ENCODE measurements around the gene PHF13. TPM values are rescaled to one million over a fixed set of nuclear protein-coding genes. Genes with fewer than 3 reads are reported as not detected.

Gene PHF13
- total RNA-seq, 1 donor from 2014 or later, result 13.8 TPM

DNA sequence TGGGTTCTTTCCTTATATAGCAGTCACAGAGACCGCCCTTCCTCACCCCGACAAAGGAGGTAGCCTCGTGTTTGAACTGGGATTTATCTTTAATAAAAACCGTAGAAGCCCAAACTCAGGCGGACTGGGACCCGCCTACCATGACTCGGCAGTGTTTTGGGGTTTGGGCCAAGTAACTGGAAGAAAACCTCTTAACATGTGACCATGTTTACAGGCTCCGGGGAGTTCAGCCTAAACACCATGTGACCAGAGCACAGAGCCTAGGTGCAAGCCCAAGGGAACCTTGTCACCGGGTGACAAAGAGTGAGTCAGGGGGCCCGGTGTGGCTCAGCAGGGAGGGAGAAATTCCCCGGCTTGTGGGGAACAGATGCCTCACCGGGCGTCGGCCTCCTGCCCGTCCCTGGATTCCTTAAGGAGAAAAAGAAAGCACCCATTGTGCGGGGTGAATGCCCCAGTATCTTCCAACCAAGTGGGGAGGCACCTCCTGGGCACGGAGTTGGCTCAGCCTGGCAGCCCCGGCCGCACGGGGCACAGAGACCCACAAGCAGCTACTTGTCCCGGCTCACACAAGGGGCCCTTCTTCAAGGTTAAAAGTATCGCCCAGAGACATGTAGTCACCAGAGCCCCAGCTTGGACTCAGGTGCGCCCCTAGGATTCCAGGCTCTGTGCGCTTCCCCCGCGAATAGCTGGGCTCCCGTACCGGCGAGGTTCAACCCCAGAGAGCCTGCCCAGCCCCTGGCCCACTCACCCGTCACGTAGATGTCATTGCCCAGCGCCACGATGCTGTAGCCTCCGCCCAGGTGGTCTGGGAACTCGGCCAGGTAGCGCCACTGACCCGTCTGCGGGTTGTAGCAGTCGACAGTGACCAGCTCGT is 12.2 kb upstream of the PHF13 start:
- intact Hi-C loops (cut with micrococcal nuclease), result loop anchor here (1.0 to 10.0 kb wide), 8 partner anchors 22 to 1364 kb away; partner anchors contain the start of genes DNAJC11, ICMT, NOL9 and NPHP4

DNA sequence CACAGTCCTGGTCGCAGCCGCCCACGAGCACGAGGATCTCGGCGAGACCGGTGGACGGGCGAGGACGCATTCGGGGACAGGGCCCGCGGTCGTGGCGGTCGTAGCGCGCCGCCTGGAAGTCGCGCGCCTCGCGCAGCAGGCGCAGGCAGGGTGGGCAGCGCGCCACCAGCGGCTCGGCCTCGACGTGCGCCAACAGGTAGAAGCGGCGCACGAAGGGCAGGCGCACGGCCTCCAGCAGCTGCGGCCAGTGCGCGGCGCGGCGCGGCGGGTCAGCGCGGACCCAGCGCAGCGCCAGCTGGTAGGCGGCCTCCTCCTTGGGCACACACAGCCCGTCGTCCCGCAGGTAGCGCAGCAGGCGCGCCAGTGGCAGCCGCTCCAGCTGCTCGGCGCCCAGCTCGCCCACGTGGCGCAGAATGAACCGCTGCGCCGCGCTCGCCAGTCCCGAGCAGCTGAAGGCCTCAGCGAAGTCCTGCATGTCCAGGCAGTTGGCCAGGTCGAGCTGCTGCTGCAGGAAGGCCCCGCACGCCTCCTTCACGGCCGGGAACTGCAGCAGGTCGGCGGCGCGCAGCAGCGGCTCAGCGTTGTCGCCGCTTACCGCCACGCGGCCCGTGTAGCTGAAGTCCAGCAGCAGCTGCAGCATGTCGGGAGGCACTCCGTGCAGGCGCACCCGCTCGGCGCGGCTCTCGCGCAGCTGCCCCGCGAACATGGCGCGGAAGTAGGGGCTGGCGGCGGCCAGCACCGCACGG is 11.4 kb upstream of the PHF13 start:
- intact Hi-C loops (cut with micrococcal nuclease), result loop anchor here (1.0 to 10.0 kb wide), 11 partner anchors 23 to 1363 kb away; partner anchors contain the start of genes CAMTA1, DNAJC11, ICMT and NOL9

DNA sequence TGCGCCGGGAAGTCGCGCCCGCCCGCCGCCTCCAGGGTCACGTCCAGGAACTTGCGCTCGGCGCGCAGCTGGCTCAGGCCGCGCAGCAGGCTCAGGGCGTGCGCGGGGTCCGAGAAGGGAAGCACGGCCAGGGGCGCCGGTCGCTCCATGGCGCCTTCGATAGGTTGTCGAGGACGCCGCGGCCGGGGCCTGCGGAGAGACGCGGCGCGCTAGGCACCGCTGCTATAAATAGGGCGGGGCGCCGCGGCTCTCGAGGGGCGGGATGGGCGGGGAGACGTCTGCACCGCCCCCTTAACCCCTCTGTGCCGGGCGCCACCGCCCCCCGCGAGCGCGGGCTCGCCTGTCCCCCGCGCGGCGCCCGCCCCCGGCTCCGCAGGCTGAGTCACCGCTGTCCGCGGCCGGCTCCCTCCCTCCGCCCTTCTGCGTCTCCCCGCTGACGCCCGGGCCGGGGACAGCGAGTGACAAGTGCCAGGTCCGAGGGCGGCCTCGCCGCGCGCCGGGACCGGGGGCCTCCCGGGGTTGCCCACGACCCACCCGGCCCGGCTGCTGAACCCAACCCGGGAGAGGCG is 10.8 kb upstream of the PHF13 start, which contains the start of gene KLHL21:
KLHL21 (minus strand) TSS at position 201 of the 569 bp plus-strand sequence; CDS start at position 149, 52 bp downstream.
- intact Hi-C loops (cut with micrococcal nuclease), result loop anchor here (1.0 to 10.0 kb wide), 9 partner anchors 11 to 1362 kb away; partner anchors contain the start of genes CAMTA1, ICMT, NPHP4 and PARK7

DNA sequence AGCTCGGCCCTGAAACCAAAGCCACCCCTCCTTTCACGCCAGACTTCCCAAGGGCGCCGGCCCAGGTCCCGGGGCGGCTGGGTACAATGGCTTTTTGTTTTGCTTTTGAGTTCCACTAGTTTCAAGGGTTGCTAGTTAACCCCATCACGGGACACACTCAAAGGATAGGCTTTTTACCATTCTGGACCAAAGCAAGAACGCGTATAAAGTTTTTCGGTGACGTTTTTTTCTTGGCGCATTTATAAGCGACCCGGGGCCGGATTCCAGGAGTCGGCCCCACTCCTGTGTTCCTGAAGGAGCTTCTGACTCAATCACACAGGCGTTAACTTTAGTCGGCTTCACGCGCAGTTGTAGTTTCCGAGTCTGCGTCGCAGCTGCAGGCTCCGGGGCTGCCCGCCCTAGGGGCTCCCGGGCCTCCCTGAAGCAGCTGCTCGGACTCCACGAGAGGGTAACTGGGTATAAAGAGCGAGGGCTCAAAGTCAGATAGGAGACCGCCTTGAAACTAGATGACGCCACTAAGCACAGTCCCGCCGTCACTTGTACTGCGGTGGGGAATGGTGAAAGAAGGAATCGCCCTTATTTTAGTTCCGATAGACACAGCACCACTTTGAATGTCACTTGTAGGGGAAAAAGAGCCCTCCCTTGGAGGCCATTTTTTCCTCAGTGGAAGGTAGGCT is 10.2 kb upstream of the PHF13 start:
- intact Hi-C loops (cut with micrococcal nuclease), result loop anchor here (1.0 to 10.0 kb wide), 7 partner anchors 10 to 1361 kb away; partner anchors contain the start of genes ICMT, NPHP4, PARK7 and PHF13

DNA sequence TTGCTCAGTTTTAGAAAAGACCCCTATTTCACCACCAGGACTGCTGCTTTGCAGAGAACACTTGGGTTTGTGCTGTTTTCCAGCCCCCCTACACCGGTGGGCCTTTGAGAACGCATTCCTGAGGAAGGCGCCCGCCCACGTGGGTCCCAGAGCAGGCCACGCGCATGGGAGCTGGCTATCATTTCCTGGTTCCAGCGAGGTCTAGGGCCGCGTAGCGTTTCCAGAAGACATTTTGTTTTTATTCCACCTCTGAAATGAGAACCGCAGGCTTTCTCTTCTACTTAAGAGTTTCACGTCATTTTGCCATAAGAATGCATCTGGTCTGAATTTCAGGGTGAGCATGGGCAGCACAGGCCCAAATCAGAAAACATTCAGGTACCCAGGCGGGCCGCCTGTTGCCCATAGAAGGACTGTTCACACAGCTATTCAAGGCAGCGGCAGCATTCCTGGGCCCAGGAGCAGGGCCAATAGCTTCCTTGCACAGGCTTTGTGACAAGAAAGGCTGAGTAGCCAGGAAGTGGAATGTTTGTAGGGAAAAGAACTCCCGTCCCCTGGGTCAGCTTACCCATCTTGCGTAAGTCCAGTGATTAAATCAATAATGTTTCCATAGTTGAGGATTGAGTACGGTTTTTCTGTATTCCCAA is 9.5 kb upstream of the PHF13 start:
- intact Hi-C loops (cut with micrococcal nuclease), result loop anchor here (1.0 to 10.0 kb wide), 7 partner anchors 9 to 1361 kb away; partner anchors contain the start of genes ICMT, NPHP4, PARK7 and PHF13

DNA sequence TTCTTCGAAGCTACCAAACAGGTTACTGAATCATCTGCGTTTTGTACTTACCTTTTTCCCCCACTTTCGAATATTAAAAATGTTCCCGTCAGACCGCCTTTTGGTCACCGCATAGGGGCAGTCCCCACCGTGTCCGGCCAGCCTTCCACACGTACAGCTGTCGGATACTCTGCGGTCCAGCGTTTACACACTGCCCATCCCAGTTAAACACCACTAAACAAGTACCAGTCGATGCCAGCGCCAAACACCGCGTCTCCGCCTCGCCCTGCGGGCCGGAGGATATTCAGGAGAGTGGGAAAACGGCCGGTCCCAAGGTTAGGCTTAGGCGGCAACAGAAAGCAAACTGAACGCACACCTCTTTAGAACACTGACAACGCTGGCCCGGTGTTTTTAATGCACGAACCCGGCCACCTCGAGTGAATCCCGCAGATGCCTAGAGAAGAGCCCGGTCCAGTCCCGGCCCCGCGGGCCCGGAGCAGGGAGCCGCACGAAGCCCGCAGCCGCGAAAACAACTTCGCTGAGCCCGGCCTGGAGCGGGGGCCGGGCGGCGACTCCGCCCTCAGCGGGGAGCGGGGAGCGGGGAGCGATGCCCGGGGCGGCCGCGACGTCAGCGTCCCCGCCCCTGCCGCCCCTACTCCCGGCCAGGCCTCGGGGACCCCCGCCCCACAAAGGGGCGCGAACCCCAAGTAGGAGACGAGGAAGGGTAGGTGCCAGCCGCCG is 730 bp upstream of the PHF13 start:
- intact Hi-C loops (cut with micrococcal nuclease), result loop anchor here (1.0 to 5.0 kb wide), 8 partner anchors 10 to 1160 kb away; partner anchors contain the start of genes NOL9, RPL22, VAMP3 and ZBTB48

DNA sequence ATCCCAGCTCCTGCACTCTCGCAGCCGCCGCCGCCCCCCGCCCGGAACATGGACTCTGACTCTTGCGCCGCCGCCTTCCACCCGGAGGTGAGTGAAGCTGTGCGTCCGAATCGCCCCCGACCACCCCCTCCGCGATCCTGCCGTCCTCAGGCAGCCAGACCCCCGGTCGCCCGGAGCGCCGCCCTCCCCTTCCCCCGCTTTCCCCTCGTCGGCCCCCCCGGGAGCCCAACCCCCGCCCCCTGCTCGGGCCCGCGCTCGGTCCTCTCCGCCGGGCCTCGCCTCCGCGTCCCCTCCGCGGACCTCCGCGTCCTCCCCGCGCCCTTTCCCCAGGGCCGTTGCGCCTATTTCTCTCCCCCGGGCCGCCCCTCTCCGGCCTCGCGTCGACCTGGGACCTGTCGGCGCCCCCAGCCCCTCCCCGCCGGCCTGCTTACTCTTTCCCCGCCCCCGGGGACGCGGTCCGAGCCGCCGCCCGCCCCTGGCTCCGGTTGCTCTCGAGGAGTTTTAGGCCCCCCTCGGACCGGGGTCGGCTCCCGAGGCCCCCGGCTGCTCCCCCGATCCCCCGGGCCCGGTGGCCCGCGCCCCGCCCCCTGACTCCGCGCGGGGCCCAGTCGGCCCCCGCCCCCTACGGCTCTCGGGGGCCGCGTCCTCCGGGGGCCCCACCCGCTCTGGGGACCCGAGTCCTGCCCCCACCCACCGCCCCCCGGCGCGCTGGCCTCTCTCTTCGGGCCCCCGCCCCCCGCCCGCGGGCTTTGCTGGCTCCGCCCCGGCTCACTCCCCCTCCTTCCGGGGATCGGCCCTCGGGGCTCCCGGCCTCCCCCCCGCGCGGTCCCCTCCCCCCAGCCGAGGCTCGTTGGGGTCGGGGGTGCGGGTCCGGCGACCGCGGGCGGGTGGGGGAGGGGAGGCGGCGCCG is 743 bp downstream of the PHF13 start:
- intact Hi-C loops (cut with micrococcal nuclease), result loop anchor here (5.0 kb wide), 1 partner anchor 1158 kb away; the partner anchor contains the start of gene VAMP3

DNA sequence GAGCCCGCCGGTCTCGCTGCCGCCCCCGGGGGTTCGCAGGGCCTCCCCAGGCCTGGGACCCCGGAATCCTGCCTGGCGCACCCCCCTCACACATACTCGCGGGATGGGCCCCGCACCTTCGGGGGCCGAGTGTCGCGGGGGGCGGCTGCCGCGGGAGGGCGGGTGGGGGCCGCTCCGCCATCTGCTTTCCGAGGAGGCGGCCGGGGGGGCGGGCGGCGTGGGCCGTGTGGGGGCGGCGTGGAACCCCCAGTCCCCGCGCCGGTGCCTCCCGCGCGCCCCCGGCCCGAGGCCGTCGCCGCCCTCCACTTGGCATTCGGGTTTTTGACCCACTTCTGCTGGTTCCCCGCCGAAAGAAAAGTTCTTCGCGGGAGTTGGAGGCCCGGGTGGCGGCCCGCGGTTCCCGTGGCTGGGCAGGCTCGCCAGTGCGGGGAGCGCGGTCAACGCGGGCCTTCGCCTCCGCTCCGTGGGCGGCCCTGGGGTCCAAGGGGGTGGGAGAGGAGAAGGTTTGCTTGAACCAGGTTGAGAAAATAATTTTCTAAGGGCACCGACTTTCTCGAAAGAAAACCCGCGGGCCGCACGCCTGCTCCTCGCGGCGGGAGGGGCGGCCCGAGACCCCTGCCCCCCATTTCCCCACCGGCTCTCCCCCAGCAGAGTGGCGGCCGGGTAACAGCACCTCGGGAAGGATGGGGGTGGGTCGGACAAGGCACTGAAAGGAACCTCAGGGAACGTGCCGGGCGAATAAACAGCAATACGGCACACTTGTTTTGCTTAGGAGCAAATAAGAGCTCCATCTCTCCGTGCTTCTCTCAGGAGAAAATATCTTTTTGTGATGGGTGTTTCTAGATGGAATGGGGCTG is 1.6 kb downstream of the PHF13 start:
- intact Hi-C loops (cut with micrococcal nuclease), result loop anchor here (5.0 kb wide), 1 partner anchor 1157 kb away; the partner anchor contains the start of gene VAMP3

DNA sequence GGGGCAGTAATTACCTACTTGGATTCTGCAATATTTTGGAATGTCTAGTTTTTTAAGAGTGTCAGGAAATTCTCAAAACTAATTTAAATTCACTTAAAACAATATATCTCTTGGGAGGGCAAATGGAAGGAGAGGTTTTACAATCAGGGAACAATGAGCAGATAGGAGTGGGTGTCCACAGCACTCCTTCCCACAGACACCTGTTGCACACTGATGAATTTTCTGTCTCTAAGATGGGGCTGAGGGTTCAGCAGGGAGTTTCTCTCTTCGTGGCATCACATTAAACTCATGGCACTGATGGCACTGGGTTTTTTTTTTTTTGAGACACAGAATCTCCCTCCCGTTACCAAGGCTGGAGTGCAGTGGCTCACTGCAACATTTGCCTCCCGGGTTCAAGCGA is 5.5 kb downstream of the PHF13 start:
- intact Hi-C loops (cut with micrococcal nuclease), result no loop called here

DNA sequence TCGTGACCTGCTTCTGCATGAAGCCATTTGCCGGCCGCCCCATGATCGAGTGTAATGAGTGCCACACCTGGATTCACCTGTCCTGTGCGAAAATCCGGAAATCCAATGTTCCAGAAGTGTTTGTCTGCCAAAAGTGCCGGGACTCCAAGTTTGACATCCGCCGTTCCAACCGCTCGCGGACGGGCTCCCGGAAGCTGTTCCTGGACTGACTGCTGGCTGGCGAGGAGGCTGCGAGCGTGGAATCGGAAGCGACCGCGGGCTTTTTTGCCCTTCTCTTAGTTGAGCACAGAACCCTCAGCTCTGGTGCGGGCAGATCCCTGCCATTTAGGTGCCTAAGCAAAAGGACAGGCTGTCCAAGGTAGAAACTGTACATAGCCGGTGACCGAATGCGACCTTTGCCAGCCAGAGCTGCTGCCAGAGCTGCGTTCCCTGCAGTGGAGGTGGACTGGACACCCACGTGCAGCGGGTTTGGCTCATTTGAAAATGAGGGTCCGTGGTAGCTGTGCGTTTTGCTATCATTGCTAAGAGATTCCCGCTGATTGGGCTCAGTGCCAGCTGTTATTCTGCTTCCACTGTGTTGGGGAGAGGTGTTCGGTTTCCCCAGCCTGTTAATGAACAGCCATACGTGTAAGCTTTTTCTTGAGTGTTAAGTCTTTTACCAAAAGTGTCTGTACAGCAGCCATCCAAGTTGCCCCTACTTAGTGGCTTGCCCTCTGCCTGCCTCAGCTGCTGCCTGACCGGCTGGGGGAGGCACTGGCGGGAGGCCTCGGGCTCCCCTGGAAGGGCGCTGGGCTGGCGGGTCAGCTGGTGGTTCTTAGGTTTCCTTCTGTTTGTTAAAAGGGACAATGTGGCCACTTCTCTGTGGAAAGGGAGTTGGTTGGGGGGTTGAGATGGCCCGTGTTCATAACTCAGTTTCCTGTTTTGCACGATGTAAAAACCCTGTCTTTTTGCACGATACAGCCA is 8.2 kb downstream of the PHF13 start:
- intact Hi-C loops (cut with micrococcal nuclease), result no loop called here

DNA sequence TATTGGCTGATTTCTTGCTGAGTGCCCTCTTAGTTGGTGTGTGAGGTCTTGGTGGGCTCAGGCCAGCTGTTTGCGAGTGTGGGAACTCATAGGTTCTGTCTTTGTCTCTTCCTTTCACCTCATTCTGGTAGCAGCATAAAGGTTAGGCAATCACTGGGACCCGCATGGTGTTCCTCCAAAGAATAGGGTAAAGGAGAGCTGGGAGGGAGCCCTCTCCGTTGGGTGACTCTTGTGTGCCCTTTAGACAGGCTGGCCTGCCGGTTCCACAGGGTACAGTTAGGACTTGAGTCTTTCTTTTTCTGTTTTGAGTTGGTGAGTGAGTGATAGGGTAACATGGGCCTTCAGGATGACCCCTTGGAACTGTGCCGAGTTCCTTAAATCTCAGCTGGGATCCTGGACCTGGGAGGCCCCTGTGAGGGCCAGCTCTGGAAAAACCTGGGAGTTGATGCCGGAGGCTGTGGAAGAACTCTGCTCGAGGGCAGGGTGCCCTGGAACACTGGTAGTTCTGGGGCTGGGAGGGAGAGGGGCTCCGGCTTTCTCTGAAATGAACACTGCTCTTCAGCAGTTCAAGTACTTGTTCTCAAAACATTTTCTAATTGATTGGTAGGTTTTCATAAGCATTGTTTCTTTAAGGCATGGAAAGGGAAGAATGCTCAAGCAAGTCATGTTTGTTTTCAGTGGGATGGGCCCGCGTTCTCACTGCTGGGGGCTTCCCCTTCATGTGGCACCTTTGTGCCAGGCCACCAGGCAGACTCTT is 9.0 kb downstream of the PHF13 start:
- intact Hi-C loops (cut with micrococcal nuclease), result no loop called here

DNA sequence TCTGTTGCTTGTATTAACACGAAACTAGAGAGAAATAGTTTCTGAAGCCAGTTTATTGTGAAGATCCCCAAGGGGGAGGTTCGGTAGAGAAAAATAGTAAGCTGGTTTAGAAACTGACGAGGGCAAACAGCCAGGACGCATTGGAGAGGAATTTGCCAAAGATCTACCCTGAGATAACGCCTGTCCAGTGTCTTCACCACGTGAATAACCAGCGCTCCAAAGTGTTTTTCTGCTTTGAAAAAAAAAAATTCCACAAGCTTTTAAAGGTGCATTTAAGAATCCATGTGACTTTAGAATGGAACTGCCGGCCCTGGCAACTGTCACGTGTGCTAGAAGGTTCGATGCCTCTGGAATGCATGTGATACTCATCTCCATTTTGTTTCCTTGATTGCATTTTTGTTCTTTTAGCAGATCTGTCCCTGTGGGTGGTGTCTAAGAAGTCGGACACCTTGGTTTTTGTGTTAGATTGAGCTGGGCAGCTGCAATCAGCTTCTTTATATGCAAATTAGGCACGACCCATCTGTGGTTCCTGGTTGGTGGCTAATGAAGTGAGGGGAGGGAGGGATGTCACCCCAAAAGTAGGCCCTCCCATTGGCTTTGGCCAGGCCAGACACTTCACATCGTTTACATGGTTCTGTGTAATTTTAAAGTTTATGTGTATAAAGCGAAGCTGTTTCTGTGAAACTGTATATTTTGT is 9.9 kb downstream of the PHF13 start:
- intact Hi-C loops (cut with micrococcal nuclease), result no loop called here

DNA sequence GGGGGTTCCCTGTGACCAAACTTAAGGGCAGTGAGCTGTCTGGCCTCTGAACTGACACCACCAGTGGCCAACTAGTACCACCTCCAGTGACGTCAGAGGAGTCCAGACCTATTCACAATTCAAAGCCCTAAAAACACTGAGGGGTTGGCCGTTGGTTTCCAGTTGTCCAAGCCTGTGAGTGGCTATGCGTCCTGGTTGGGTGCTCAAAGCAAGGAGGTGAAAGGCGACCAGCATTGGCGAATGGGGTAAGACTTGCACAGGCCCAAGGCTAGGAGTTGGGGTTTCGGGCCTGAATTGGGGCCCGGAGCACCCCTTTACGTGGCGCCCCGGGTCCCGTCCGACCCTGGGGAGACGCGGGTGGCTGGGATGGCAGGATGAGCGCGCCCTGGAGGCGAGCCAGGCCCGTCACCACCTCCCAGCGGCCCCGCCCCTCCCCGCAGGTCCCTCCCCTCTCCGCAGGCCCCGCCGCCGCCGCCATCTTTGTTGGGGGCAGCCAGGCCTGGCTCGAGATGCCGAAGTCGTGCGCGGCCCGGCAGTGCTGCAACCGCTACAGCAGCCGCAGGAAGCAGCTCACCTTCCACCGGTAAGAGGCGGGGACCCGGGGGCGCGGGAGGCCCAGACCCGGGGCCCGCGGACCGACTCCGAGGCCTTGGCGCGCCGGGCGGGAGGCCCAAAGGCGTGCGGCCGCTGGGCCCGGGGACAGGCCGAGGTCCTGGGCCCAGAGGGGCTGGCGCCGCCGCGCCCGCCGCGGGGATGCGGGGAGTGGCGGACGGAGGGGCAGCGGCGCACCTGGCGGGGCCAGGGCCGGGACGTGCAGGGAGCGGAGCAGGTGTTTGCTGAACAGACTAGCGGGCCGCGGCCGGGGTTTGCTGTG is 11.4 kb downstream of the PHF13 start, which contains the start of gene THAP3:
THAP3 (plus strand) TSS at position 159 of the 874 bp plus-strand sequence; CDS start at position 510, 351 bp downstream.
- intact Hi-C loops (cut with micrococcal nuclease), result loop anchor here (1.0 to 5.0 kb wide), 5 partner anchors 12 to 77 kb away; partner anchors contain the start of genes DNAJC11, NOL9, PHF13 and ZBTB48

Measured in T-helper 1 cell treated with Interleukin-12 subunit alpha and Interleukin-12 subunit beta and Interleukin-4 antibody, amounts not matched to agents 30 ng/mL and 1 ng/mL, for 36 hours (primary cell).